Immature natural killer cell (primary cell): ENCODE data around the gene COL11A2. TPM values are rescaled to one million over a fixed set of nuclear protein-coding genes. Genes with fewer than 3 reads are reported as not detected.

Experiments used
- DNase-seq, 3 donors: peaks; one replicate each; pipeline ENCODE4 v3.0.0; 2022; ENCODE audit warnings: mixed read lengths in 1 of 3
- H3K27ac Mint-ChIP-seq, 6 donors: one replicate each; pipeline ENCODE4 v1.8.0; 2020; ENCODE audit warnings: mixed read lengths in 6 of 6, mild to moderate bottlenecking in 5 of 6, inconsistent platforms in 4 of 6, moderate library complexity in 3 of 6
- H3K27me3 Mint-ChIP-seq, 3 donors: one replicate each; pipeline ENCODE4 v1.8.0; 2020 to 2021; ENCODE audit warnings: low read depth in 3 of 3, mild to moderate bottlenecking in 3 of 3, mixed read lengths in 3 of 3, moderate library complexity in 3 of 3, inconsistent platforms in 1 of 3
- H3K36me3 Mint-ChIP-seq, 3 donors: one replicate each; pipeline ENCODE4 v1.8.0; 2020; ENCODE audit warnings: mixed read lengths in 3 of 3, inconsistent platforms in 2 of 3, mild to moderate bottlenecking in 2 of 3
- H3K4me1 Mint-ChIP-seq, 2 donors: one replicate each; pipeline ENCODE4 v1.8.0; 2020; ENCODE audit warnings: inconsistent platforms in 2 of 2, mild to moderate bottlenecking in 2 of 2, mixed read lengths in 2 of 2, moderate library complexity in 1 of 2
- H3K4me3 Mint-ChIP-seq, 5 donors: one replicate each; pipeline ENCODE4 v1.8.0; 2020; ENCODE audit warnings: mild to moderate bottlenecking in 5 of 5, mixed read lengths in 5 of 5, inconsistent platforms in 3 of 5, moderate library complexity in 3 of 5
- H3K9me3 Mint-ChIP-seq, 6 donors: one replicate each; pipeline ENCODE4 v1.8.0; 2020; ENCODE audit warnings: mild to moderate bottlenecking in 6 of 6, mixed read lengths in 6 of 6, inconsistent platforms in 4 of 6, moderate library complexity in 3 of 6
- polyA plus RNA-seq, 3 donors: library from polyadenylated mRNA; unstranded; fragments of 300-500 nt; fragmentation: Illumina TruSeq; gene quantifications; one replicate each; pipeline ENCODE4 v1.2.3, GENCODE V29; 2021

COL11A2 gene
- polyA plus RNA-seq, 3 donors from 2014 or later, result 0.33 to 0.67 TPM; not detected in 1

- no peak for DNase-seq
- Mint-ChIP-seq H3K36me3 (no peaks in the 10 kb centered on the region), H3K9me3 (no peaks in the 10 kb centered on the region), H3K4me3 (no peak overlapping the region), H3K27ac (peak overlapping the region in 1 of 6 donors; percentile 12), H3K27me3 (peaks cover 13 to 33% (median 17%) of the 10 kb centered on the region in 3 donors), H3K4me1 (no peaks in the 10 kb centered on the region)
Observed at GRCh38 chr6:33113755-33114154, 78.5 kb downstream of the COL11A2 start.

Other genes starting within 250 kb of the COL11A2 start
- 10 to 100 TPM; 39.2 to 78.7 (median 69.7) TPM for gene HLA-DMA, start 239.4 kb downstream of the COL11A2 start, polyA plus RNA-seq
- gene BRD2, start 223.9 kb downstream of the COL11A2 start, polyA plus RNA-seq, result 100 to 1,000 TPM in 1 of 3 donors, 10 to 100 TPM in 2; 29.8 to 119 (median 31.5) TPM
- gene HLA-DOA, start 182.9 kb downstream of the COL11A2 start, polyA plus RNA-seq, result 1 to 10 TPM in 2 of 3 donors, under 1 TPM in 1; 0.37 to 5.2 (median 2.8) TPM
- 100 to 1,000 TPM; 173 to 252 (median 202) TPM for gene HLA-DPA1, start 118.8 kb downstream of the COL11A2 start, polyA plus RNA-seq
- gene HLA-DPB1, start 116.5 kb downstream of the COL11A2 start, polyA plus RNA-seq, result 100 to 1,000 TPM; 183 to 353 (median 296) TPM
- gene RXRB, start 8.2 kb upstream of the COL11A2 start, polyA plus RNA-seq, result 10 to 100 TPM in 1 of 3 donors, 1 to 10 TPM in 2; 6.0 to 11.8 (median 6.9) TPM
- gene SLC39A7, start 8.4 kb upstream of the COL11A2 start, polyA plus RNA-seq, result 10 to 100 TPM; 27.4 to 67.5 (median 45.4) TPM
- 10 to 100 TPM; 28.8 to 47.6 (median 34.3) TPM for gene HSD17B8, start 12.2 kb upstream of the COL11A2 start, polyA plus RNA-seq
- 1 to 10 TPM; 5.5 to 9.5 (median 9.2) TPM for gene RING1, start 16.0 kb upstream of the COL11A2 start, polyA plus RNA-seq
- 10 to 100 TPM; 11.6 to 26.8 (median 16.8) TPM for gene VPS52, start 79.4 kb upstream of the COL11A2 start, polyA plus RNA-seq
- 1,000 to 10,000 TPM; 2,992 to 6,506 (median 3,113) TPM for gene RPS18, start 79.6 kb upstream of the COL11A2 start, polyA plus RNA-seq
- 10 to 100 TPM; 38.6 to 55.0 (median 44.1) TPM for gene B3GALT4, start 84.7 kb upstream of the COL11A2 start, polyA plus RNA-seq
- 10 to 100 TPM; 59.4 to 81.6 (median 74.3) TPM for gene WDR46, start 96.8 kb upstream of the COL11A2 start, polyA plus RNA-seq
- gene PFDN6, start 97.1 kb upstream of the COL11A2 start, polyA plus RNA-seq, result 10 to 100 TPM; 25.7 to 55.6 (median 49.2) TPM
- 10 to 100 TPM in 1 of 3 donors, 1 to 10 TPM in 2; 5.9 to 14.7 (median 8.0) TPM for gene RGL2, start 106.5 kb upstream of the COL11A2 start, polyA plus RNA-seq
- 100 to 1,000 TPM; 303 to 707 (median 457) TPM for gene TAPBP, start 121.6 kb upstream of the COL11A2 start, polyA plus RNA-seq
- 10 to 100 TPM; 14.5 to 18.1 (median 14.7) TPM for gene ZBTB22, start 125.3 kb upstream of the COL11A2 start, polyA plus RNA-seq
- 100 to 1,000 TPM in 1 of 3 donors, 10 to 100 TPM in 2; 71.6 to 159 (median 75.1) TPM for gene DAXX, start 130.5 kb upstream of the COL11A2 start, polyA plus RNA-seq
- 1 to 10 TPM in 2 of 3 donors, not detected in 1; 2.2 to 3.7 TPM for gene KIFC1, start 199.4 kb upstream of the COL11A2 start, polyA plus RNA-seq
- gene PHF1, start 218.5 kb upstream of the COL11A2 start, polyA plus RNA-seq, result 10 to 100 TPM; 22.7 to 36.5 (median 29.8) TPM
- 100 to 1,000 TPM; 367 to 404 (median 404) TPM for gene CUTA, start 225.6 kb upstream of the COL11A2 start, polyA plus RNA-seq
- under 1 TPM; 0.02 to 0.32 (median 0.20) TPM for gene SYNGAP1, start 227.6 kb upstream of the COL11A2 start, polyA plus RNA-seq